HG03045 (cell line): ENCODE results near the gene ZNF605.
A peak's percentile ranks its signal among the peaks of the same experiment; 100 is the strongest.
"Not testable (repeated sequence)": the region's sequence is repeated elsewhere in the genome, so short reads cannot be mapped to it uniquely, and the experiment has no call there.

Experiments
- ATAC-seq: cut with Tn5 transposase; IDR thresholded peaks from one replicate; pipeline ENCODE4 v1.9.1; 2021; ENCODE audit warnings: mild to moderate bottlenecking, moderate library complexity; ENCODE audit not compliant: unreplicated experiment

The ZNF605 gene

DNA sequence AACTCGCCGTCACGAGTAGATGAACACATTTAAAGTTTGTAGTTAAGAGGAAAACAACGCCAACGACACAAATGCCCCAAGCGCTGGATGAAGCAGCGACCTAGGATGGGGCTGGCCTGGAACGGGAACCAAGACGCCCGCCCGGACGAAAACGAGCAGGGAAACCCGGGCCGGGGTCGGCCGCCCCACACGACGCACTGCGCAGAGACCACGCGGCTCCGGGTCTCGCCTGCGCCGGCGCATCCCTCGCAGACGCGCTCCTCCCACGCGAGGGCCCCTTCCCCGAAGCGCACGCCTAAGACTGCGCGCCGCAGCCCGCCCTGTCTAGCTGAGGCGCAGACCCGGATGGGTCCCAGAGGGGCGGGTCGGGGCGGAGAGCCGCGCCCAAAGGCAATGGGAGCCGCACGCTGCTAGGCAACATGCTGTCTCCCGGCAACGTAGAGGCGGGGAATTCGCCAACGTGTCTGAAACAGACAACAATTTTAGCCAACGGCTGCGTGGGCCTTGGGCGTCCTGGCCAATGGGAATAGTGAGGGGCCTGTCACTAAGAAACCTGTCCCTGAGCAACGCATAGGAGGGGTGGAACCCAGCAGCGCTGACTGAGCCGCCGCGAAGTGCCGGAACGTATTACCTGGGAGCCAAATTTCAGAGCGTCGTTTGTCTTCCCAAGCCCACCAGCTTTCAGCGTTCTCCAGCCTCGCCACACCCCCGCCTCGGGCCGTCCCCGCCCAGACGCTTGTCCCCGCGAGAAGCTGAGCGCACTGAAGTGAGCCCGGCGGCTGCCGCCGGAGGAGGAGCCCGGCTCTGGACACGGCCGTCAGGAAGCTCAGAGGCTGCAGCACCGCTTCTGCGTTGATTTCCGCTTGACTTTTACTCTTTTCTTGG lies 47.7 kb downstream of the ZNF605 start:
- ATAC-seq: peak; percentile 88

DNA sequence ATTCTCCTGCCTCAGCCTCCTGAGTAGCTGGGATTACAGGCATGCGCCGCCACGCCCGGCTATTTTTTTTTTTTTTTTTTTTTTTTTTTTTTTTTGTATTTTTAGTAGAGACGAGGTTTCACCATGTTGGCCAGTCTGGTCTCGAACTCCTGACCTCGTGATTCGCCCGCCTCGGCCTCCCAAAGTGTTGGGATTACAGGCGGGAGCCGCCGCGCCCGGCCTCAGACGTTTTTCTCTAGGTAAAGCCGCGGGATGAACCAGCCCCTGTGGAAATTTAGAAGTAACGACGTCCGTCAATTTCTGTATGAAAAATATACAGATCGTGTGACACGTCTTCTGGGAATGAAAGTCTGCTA lies 48.3 kb downstream of the ZNF605 start:
- not testable (repeated sequence) for ATAC-seq

DNA sequence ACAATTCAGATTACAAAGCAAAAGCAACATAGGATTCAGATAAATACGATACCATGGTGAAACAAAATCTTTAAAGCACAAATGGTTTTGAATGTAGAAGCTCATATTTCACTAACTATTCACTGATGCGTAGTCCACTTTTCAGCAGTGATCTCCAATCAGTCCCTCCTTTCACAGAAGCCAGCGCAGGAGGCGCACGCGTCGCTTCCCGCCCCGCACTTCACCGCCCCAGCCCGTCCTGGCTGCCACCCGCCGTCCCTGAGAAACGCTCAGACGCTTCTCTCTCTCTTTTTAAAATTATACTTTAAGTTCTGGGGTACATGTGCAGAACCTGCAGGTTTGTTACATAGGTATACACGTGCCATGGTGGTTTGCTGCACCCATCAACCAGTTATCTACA lies 48.9 kb downstream of the ZNF605 start:
- ATAC-seq: no peak

DNA sequence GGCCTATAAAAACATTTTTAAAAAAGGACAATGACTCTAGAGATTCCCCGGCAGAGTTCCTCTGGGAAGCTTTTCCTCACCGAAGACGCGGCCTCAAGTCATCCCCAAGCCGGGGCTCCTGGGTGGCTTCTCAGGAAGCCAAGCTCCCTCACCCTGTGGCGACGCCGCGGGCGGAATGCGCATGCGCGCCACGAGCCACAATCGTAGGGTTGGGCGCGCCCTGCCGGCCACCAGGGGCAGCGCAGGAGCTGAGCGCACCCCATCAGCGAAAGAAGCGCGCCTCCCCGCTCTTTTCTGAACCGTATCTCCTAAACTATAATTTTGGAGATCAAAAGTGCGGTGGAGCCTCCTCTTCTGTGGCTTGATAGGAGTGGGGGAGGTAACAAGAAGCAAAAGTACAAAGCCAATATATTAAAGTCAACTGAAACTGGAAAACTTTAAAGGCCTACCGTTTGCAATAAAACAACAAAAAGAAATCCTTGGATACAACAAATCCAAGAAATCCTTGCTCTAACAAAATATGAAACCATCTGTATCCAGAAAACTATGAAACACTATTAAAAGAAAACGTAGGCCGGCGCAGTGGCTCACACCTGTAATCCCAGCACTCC lies 51.3 kb downstream of the ZNF605 start:
- no peak for ATAC-seq

DNA sequence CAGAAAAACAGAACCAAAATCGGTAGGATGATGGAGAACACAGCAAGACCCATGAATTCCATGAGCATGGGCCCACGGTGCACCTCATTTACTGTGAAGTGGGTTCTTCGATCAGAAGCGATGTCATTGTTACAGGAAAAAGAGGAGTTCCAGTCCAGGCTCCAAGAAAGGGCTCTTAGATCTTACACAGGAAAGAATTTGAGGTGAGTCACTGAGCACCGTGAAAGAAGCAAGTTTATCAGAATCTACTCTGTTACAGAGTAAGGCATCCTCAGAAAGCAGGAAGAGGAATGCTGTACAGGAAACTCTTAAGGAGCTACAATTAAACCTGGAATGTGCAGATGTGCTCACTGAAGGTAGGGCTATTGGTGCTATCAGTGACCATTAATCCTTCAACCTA lies 57.1 kb downstream of the ZNF605 start:
- ATAC-seq: no peak

DNA sequence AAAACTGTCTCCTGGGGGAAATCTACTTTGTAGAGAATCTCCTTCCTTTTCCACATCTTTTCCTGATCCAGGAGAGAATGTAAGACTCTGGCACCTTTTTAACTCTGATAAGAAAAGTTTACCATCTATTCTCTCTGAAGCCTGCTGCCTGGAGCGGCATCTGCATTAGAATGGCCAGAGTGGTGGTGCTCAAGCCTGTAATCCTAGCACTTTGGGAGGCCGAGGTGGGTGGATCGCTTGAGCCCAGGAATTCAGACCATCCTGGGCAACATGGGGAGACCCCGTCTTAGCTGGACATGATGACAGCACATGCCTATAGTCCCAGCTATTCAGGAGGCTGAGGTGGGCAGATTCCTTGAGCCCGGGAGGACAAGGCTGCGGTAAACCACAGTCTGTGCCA lies 67.3 kb downstream of the ZNF605 start:
- ATAC-seq: no peak

DNA sequence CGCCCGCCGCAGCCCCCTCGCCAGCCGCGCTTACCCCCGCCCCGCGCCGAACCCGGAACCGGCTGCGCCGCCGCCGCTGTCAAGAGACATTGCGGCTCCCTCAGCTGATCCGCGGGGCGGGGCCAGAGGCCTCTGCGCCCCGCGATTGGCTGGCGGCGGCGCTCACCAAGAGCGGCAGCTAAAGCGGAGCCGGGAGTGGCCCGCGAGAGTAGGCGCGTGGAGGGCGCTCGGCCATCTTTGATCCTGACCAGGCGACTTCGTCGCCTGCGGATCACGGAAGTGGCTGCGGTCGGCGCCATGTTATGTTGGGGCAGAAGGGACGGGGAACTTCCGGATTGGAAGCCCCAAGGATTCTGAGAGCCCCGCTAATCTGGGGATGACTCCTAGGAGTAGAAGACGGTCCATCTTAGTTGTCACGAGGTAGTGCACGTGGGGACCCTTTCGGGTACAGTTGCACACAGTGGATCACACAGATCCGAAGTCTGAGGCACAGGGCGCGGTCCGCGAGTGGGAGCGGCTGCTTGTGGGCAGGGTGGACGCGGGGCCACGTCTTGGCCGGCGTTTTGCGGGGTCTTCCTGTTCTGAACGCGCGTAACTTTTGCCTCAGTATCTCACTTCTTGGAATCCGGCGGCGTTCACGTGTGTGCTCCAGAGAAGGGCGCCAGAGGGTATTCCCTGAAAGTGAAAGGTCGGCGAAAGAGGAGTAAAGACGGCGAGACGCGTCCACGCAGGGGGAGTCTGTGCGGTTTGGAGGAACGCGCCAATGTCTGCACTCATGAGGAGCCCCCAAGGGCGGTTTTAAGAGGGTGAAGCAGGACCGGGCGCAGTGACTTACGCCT lies 68.4 kb downstream of the ZNF605 start, which contains the start of gene CHFR:
TSS of gene CHFR (minus strand) at position 93 of the 839 bp plus-strand sequence. CDS start 277 bp downstream, outside the sequence.
- ATAC-seq: peak; percentile 97

DNA sequence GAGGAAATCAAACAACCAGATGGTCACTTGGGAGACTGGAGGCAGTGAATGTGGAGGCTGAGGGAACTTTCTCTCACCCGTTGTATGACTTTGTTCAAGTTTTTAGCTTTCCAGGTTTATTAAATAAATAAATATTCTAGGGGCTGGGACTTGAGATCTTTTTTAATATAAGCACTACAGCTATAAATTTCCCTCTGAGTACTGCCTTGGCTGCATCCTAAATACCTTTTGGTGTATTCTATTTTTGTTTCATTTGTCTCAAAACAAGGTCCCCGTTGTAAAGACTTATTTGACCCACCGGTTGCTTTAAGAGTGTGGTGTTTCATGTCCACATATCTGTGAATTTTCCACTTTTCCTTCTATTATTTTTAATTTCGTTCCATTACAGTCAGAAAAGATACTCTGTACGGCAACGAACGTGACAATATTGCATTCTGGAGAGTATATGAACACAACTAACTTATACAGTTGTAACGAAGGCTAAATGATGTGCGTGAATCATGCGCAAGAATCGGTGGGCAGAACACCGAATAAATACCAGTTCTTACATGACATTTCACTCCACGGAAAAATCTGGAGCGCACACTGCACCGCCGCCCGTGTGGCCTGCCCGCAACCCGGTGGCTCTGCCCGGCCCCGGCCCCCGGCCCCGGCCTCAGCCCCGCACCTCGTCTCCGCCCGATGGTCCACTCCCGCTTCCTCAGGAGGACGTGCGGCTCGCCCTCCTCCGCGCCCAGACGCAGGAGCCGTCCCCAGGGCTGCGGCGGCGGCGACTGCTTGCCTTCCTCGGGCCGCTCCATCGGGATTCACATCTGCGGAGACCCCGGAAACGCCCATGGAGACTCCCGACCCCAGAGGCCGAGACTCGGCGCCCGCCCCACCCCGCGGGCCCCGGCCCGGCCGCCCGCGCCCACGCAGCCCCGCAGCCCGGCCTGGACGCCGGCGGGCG lies 69.3 kb downstream of the ZNF605 start:
- peak; percentile 32 for ATAC-seq

DNA sequence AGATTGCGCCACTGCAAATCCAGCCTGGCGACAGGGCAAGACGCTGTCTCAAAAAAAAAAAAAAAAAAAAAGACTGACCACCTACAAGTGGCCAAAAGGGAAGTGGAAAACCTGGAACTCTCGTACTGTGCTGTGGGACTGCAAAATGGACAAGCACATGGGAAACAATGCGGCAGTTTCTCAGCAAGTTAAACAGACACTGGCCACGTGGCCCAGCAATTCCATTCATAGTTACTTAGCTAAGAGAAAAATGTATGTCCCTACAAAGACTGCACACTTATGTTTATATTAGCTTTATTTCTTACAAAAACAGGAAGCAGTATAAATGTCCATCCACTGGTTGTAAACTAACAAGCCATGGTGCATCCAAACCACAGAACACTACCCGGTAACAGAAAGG lies 74.3 kb downstream of the ZNF605 start:
- ATAC-seq: no peak

DNA sequence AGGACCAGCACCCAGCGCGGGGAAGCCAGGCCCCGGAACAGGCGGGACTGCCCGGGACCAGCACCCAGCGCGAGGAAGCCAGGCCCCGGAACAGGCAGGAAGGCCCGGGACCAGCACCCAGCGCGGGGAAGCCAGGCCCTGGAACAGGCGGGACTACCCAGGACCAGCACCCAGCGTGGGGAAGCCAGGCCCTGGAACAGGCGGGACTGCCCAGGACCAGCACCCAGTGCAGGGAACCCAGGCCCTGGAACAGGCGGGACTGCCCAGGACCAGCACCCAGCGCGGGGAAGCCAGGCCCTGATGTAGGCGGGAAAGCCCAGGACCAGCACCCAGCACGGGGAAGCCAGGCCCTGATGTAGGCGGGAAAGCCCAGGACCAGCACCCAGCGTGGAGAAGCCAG lies 81.5 kb downstream of the ZNF605 start:
- ATAC-seq: not testable (repeated sequence)

DNA sequence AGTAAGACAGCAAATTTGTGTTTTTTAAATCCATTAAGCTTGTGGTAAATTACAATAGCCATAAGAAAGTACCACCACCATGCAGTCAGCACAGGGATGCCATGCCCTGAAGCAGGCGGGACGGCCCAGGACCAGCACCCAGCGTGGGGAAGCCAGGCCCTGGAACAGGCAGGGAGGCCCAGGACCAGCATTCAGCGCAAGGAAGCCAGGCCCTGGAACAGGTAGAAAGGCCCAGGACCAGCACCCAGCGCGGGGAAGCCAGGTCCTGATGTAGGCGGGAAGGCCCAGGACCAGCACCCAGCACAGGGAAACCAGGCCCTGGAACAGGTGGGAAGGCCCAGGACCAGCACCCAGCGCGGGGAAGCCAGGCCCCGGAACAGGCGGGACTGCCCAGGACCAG lies 81.9 kb downstream of the ZNF605 start:
- ATAC-seq: no peak

DNA sequence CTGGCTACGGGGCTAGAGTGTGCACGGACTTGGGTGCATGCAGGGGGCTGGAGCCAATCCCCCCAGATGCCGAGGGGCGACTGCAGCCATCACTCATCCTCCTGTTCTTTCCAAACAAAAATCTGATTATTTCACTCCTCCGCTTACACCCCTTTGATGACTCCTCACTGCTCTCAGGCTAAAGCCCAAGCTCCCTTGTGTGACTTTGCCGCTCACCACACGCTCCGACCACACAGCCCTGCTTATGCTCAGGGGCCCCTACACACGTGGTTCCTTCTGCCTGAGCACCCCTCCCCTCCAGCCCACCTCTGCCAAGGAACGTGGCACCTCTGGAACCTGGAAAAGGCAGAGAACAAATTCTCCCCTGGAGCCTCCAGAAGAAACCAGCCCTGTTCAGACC lies 82.4 kb downstream of the ZNF605 start:
- no peak for ATAC-seq

DNA sequence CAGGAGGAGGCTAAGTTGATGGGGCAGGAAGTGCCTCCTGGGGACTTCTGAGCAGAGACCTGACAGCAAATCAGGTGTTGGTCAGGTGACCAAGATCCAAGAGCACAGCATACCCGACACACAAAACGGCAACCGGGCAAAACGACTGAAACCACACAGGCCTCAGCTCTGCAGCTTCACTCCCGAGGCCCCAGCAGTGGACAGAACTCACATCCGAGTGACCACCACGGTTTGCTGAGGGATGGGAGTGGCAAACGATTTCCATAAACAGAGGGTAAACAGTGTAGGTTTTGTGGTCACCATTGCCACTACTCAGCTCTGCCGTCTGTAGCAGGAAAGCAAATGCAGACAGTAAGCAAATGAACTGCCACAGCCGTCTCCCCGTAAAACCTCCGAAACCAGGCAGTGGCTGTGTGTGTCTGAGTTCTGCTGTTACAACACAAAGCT lies 83.1 kb downstream of the ZNF605 start:
- no peak for ATAC-seq

DNA sequence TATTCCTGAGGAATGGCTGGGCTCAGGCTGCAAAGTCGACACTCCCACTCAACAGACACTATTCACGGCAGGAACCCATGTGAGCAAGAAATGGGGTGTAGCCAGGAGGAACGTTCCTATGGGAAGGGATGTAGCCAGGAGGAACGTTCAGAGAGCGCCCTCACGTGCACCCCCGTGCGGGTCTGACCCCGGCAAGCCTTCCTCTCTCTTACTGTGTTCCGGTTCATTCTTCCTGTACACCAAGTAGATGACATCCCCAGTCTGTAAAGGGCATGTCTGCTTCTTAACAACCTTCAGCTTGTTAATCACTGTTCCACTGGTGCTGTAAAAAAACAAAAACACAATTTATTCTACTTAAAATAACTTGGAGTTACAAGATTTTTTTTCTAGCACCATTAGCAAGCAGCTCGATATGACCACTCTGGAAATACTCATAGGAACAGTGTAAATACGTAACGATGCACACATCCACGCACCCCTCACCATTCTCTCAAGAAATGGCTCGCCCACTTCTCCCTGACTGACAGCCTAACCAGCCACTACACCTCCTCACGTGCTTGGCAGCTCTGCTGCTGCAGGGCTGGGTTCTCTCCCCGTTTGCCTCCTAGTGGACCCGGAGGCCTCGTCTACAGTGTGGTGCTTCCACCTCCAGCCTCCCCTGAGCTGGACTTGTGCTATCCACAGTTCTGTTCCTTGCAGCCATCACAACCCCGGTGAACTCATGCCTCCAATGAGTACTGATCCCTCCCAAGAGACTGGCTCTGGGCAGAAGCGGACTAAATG lies 83.8 kb downstream of the ZNF605 start:
- ATAC-seq: no peak

DNA sequence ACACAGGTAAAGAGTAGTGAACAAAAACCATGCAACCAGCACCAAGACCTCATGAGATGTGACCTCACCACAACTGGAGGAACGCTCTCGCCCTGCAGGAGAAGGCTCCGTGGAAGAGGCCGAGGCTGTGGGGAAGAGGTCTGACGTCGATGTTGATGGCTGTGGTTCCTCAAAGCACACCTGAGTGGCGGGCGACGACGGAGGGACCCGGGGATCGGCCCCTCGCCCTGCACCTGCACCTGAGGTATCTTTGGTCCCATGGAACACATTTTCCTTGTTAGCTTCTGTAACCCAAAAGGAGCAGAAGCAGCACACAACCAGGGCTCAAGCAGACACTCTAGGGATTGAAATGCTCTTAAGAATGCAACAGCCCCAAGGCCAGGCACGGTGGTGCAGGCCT lies 86.6 kb downstream of the ZNF605 start:
- ATAC-seq: no peak
